AG09309 (cell line): Measurements from ENCODE around the gene WNT6.

Source experiments
- DNase-seq: peaks from one replicate; pipeline ENCODE4 v3.0.0-alpha.2; 2010; ENCODE audit warnings: low read depth
- H3K4me3 ChIP-seq: 2 replicates; pipeline ENCODE4 v1.5.1; 2011; ENCODE audit warnings: mild to moderate bottlenecking, low read depth, low read length, moderate library complexity; ENCODE audit not compliant: control insufficient read depth
- TF ChIP-seq, protein P1 (sequence below): IDR thresholded peaks from 2 replicates; pipeline ENCODE4 v1.5.1; 2011; ENCODE audit warnings: mild to moderate bottlenecking, low read depth, low read length, inconsistent platforms; ENCODE audit not compliant: insufficient read depth, control insufficient read depth; ENCODE audit errors: missing control alignments

Gene WNT6

DNA sequence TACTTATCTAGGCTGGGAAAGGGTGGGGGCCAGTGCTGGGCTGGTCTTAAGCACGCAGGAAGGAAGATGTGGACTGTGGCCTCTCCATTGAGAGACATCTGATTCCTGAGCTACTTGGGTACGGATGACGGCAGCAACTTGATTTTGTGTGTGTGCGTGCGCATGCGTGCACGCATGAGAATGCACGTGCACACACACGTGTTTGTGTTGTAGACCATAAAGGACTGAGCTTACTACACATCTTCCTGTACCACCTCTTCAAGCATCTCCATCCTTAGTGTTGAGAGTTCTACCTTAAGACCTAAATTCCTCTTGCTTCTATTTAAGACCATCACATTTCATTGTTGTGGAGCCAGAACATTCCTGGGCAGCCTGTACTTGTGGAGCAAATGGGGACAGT, 9.5 kb downstream of the WNT6 start:
- H3K4me3 ChIP-seq: no peak overlapping the region
- no peak for DNase-seq
- TF ChIP-seq, protein P1, sequence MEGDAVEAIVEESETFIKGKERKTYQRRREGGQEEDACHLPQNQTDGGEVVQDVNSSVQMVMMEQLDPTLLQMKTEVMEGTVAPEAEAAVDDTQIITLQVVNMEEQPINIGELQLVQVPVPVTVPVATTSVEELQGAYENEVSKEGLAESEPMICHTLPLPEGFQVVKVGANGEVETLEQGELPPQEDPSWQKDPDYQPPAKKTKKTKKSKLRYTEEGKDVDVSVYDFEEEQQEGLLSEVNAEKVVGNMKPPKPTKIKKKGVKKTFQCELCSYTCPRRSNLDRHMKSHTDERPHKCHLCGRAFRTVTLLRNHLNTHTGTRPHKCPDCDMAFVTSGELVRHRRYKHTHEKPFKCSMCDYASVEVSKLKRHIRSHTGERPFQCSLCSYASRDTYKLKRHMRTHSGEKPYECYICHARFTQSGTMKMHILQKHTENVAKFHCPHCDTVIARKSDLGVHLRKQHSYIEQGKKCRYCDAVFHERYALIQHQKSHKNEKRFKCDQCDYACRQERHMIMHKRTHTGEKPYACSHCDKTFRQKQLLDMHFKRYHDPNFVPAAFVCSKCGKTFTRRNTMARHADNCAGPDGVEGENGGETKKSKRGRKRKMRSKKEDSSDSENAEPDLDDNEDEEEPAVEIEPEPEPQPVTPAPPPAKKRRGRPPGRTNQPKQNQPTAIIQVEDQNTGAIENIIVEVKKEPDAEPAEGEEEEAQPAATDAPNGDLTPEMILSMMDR: no peak

DNA sequence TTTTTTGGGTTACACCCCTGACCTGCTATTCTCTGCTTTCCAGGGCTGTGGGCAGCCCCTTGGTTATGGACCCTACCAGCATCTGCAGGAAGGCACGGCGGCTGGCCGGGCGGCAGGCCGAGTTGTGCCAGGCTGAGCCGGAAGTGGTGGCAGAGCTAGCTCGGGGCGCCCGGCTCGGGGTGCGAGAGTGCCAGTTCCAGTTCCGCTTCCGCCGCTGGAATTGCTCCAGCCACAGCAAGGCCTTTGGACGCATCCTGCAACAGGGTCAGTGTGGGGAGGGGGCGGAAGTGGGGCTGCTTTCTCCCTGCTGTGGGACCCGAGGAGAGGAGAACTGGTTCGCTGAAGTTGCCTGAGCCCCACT, 11.4 kb downstream of the WNT6 start:
- TF ChIP-seq, protein P1: no peak
- no peak overlapping the region for H3K4me3 ChIP-seq
- no peak for DNase-seq

DNA sequence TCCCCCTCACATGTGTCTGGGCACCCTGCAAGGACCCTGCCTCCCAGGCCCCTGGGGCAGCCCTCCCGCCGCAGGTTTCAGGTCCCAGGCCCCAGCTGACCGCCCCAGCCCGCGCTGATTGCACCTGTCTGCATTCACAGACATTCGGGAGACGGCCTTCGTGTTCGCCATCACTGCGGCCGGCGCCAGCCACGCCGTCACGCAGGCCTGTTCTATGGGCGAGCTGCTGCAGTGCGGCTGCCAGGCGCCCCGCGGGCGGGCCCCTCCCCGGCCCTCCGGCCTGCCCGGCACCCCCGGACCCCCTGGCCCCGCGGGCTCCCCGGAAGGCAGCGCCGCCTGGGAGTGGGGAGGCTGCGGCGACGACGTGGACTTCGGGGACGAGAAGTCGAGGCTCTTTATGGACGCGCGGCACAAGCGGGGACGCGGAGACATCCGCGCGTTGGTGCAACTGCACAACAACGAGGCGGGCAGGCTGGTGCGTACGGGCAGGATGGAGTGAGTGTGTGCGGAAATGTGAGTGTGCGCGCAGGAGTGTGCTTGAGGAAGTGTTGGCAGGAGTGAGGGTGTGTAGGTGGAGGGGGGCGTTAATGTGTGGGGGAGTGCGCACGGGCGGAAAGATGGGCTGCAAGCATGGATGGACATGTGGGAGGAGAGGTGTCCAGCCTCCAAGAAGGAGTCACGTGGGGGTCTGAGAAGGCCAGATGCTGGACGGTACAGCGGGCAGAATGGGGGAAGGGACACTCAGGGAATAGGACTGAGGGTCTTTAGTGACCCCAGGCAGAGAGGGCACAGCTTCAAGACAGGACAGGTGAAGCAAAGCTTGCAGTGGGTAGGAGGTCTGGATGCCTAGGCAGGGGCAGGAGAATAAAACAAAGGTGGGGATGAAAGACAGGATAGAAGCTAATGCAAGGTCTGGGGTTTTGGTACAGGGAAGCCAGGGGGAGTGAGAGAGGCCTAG, 12.0 kb downstream of the WNT6 start:
- no peak overlapping the region for H3K4me3 ChIP-seq
- no peak for DNase-seq
- TF ChIP-seq, protein P1: no peak

DNA sequence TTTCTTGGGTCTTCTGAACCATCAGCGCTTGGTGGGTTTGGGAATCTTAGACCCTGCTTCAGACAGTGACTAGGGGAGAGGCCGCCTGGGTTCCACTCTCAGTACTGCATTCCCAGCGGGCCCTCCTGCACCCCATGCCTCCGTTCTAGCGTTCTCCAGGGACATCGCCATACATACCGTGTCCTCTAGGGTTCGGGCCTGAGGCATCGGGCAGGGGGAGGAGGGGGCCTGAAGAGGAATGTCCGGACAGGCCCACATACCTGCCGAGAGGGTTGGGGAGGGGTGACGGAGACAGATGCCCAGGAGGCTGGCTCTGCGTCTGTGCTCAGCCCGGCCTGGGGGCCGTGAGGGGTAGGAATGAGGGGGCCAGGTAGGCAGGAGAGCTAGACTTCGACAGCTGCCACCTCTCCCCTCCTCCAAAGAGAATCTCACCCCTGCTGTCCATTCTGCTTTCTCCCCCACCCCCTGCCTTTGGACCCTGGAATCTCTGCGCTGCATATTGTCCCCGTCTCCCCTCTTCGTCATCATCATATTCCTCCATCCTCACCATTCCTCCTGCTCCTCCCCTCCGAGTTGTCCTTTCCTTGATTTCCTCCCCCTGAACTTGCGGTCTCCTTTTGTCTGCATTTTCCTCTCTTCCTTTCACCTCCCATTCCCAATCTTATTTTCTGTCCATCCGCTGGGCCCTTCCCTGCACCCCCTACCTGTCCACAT, 13.2 kb downstream of the WNT6 start:
- DNase-seq: no peak
- H3K4me3 ChIP-seq: no peak overlapping the region
- TF ChIP-seq, protein P1: no peak

DNA sequence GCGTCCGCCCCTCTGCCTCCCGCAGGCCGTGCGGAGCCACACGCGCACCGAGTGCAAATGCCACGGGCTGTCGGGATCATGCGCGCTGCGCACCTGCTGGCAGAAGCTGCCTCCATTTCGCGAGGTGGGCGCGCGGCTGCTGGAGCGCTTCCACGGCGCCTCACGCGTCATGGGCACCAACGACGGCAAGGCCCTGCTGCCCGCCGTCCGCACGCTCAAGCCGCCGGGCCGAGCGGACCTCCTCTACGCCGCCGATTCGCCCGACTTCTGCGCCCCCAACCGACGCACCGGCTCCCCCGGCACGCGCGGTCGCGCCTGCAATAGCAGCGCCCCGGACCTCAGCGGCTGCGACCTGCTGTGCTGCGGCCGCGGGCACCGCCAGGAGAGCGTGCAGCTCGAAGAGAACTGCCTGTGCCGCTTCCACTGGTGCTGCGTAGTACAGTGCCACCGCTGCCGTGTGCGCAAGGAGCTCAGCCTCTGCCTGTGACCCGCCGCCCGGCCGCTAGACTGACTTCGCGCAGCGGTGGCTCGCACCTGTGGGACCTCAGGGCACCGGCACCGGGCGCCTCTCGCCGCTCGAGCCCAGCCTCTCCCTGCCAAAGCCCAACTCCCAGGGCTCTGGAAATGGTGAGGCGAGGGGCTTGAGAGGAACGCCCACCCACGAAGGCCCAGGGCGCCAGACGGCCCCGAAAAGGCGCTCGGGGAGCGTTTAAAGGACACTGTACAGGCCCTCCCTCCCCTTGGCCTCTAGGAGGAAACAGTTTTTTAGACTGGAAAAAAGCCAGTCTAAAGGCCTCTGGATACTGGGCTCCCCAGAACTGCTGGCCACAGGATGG, 14.0 kb downstream of the WNT6 start:
- no peak for DNase-seq
- TF ChIP-seq, protein P1: no peak
- no peak overlapping the region for H3K4me3 ChIP-seq

DNA sequence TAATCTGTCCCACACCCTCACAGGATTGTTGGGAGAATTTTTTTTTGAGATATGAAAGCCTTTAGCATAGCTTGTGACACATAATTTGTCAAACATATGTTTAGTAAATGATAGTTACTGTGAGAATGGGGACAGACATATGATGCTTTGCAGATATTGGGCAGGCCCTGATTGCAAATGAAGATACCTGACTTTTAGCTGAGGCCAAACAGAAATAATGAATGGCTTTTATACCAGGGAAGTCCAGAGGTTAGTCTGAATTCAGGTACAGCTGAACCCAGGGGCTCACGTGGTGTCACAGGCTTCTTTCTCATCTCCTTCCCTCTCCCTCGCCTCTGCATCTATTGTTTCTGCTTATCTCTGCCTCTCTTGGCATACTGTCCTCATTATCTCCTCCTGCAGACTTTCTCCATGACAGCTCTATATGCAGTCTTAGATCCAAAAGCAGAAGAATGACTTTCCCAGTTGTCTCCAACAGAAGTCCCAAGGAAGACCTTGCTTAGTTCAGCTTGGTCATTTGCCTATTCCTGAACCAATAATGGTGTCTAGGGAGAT, 16.2 kb downstream of the WNT6 start:
- no peak for DNase-seq
- TF ChIP-seq, protein P1: no peak
- no peak overlapping the region for H3K4me3 ChIP-seq
